K562 (cell line): ENCODE measurements around the gene KCTD13. TPM values are rescaled to one million over a fixed set of nuclear protein-coding genes. Genes with fewer than 3 reads are reported as not detected.

Source experiments
- ATAC-seq: fragments of 200-7000 bp; cut with Tn5 transposase; 3 replicates; pipeline ENCODE4 v1.9.1; 2020; ENCODE audit warnings: moderate library complexity
- BruUV-seq: library from RNA; stranded (reverse); fragments of 400-500 nt; replicated peaks from 2 replicates; lab custom pipeline; 2021; lab: Mats Ljungman, UMichigan
- CTCF ChIA-PET: fragments of 300-600 bp; formaldehyde crosslinking; extraction: SDS; loops from one replicate; lab custom pipeline; 2021; ENCODE audit warnings: low intra/inter-chr PET ratio; lab: Yijun Ruan, JAX
- POLR2A ChIA-PET: fragments of 300-600, 350-650 bp; sonication (Branson Sonifier 250); formaldehyde crosslinking; extraction: SDS; loops from one replicate; lab custom pipeline; 2021; ENCODE audit warnings: antibody characterized with exemption, inconsistent platforms; lab: Yijun Ruan, JAX
- DNase-seq, 4 experiments: peaks; one replicate each; pipeline versions ENCODE4 v3.0.0 to v3.0.0-alpha.2; 2011 to 2018; ENCODE audit warnings: low spot score in 3 of 4, mixed read lengths in 3 of 4; ENCODE audit errors: extremely low read depth in 1 of 4
- FAIRE-seq: peaks from 2 replicates; lab custom pipeline; 2011; peaks lifted over from hg19 to GRCh38; lab: Jason Lieb, UNC
- H2AFZ ChIP-seq: 2 replicates; pipeline ENCODE4 v1.6.0; 2011; ENCODE audit warnings: low read depth, low read length, control low read depth, inconsistent platforms
- H3K27ac ChIP-seq: fragments of 200-600 bp; 3 replicates; pipeline ENCODE4 v1.8.0; 2011; ENCODE audit warnings: low read depth, mild to moderate bottlenecking, control low read depth, inconsistent platforms, low read length, moderate library complexity, mixed read lengths; ENCODE audit errors: extremely low read depth
- H3K27me3 ChIP-seq, 2 experiments: fragments of 300-600 bp in 1 of 2; 2 replicates in 1 of 2; 3 replicates in 1 of 2; pipeline versions ENCODE4 v1.6.0 to v1.8.0; 2011; ENCODE audit warnings: inconsistent platforms in 2 of 2, low read length in 2 of 2, mild to moderate bottlenecking in 1 of 2, mixed read lengths in 1 of 2, moderate library complexity in 1 of 2; ENCODE audit not compliant: control insufficient read depth in 2 of 2, insufficient read depth in 2 of 2
- H3K36me3 ChIP-seq: fragments of 300-600 bp; 3 replicates; pipeline ENCODE4 v1.8.0; 2011; ENCODE audit warnings: mild to moderate bottlenecking, low read length, inconsistent platforms; ENCODE audit not compliant: control insufficient read depth, insufficient read depth
- H3K4me1 ChIP-seq, 2 experiments: fragments of 200-600 bp in 1 of 2; replicated peaks in 1 of 2; 2 replicates in 1 of 2; 3 replicates in 1 of 2; pipeline versions ENCODE4 v1.5.1 to v1.8.0; 2011; ENCODE audit warnings: inconsistent platforms in 2 of 2, low read length in 2 of 2, mild to moderate bottlenecking in 1 of 2, mixed read lengths in 1 of 2, moderate library complexity in 1 of 2; ENCODE audit not compliant: control insufficient read depth in 2 of 2, insufficient read depth in 2 of 2
- H3K4me2 ChIP-seq: 2 replicates; pipeline ENCODE4 v1.6.1; 2011; ENCODE audit warnings: low read length, control low read depth, inconsistent platforms, mixed read lengths; ENCODE audit not compliant: insufficient read depth
- H3K4me3 ChIP-seq: fragments of 200-600 bp; sonication (generic), shearing (Covaris generic); 2 replicates; pipeline ENCODE4 v1.5.1; 2016; ENCODE audit warnings: control low read depth, inconsistent platforms
- H3K79me2 ChIP-seq: fragments of 200-600 bp; 3 replicates; pipeline ENCODE4 v1.8.0; 2011; ENCODE audit warnings: low read length, inconsistent platforms; ENCODE audit not compliant: control insufficient read depth, insufficient read depth
- H3K9ac ChIP-seq, 2 experiments: 2 replicates each; pipeline versions ENCODE4 v1.6.0 to v1.6.1; 2011; ENCODE audit warnings: low read depth in 2 of 2, low read length in 2 of 2, control low read depth in 1 of 2, inconsistent platforms in 1 of 2, mild to moderate bottlenecking in 1 of 2, mixed read lengths in 1 of 2; ENCODE audit not compliant: insufficient read depth in 1 of 2
- H3K9me1 ChIP-seq: one replicate; pipeline ENCODE4 v1.6.0; 2011; ENCODE audit warnings: inconsistent platforms, mild to moderate bottlenecking, low read length, moderate library complexity; ENCODE audit not compliant: control insufficient read depth, insufficient read depth
- H3K9me3 ChIP-seq: replicated peaks from 2 replicates; pipeline ENCODE4 v1.5.1; 2011; ENCODE audit warnings: low read depth, low read length, inconsistent platforms; ENCODE audit not compliant: control insufficient read depth, insufficient read depth
- H4K20me1 ChIP-seq: replicated peaks from 2 replicates; pipeline ENCODE4 v1.6.1; 2011; ENCODE audit warnings: low read length, inconsistent platforms, mixed read lengths; ENCODE audit not compliant: control insufficient read depth, insufficient read depth
- CCAR2 ChIP-seq: fragments of 200-400 bp; formaldehyde crosslinking; IDR thresholded peaks from 2 replicates; pipeline ENCODE4 v1.6.1; 2017; ENCODE audit warnings: mild to moderate bottlenecking, low read depth, low read length
- ERF ChIP-seq: fragments of 450-650 bp; formaldehyde crosslinking; IDR thresholded peaks from 2 replicates; pipeline ENCODE4 v1.4.0; 2020; ENCODE audit warnings: mild to moderate bottlenecking, mixed read lengths
- ESRRA ChIP-seq: fragments of 450-650 bp; IDR thresholded peaks from 2 replicates; pipeline ENCODE4 v1.6.1; 2014; ENCODE audit warnings: low read depth, mild to moderate bottlenecking, moderate library complexity, borderline replicate concordance
- HDAC3 ChIP-seq: fragments of 450-650 bp; IDR thresholded peaks from 2 replicates; pipeline ENCODE4 v1.6.1; 2018; ENCODE audit warnings: borderline replicate concordance, mild to moderate bottlenecking, moderate library complexity; ENCODE audit not compliant: partially characterized antibody
- HDGF ChIP-seq: fragments of 450-650 bp; IDR thresholded peaks from 2 replicates; pipeline ENCODE4 v1.6.1; 2016
- IRF2 ChIP-seq: sonication (generic); formaldehyde crosslinking; IDR thresholded peaks from 2 replicates; pipeline ENCODE4 v1.8.1; 2022; ENCODE audit warnings: mild to moderate bottlenecking, missing genetic modification reagents
- LEF1 ChIP-seq: fragments of 450-650 bp; IDR thresholded peaks from 2 replicates; pipeline ENCODE4 v1.6.1; 2016; ENCODE audit warnings: mild to moderate bottlenecking
- MECOM ChIP-seq: fragments of 250-450 bp; sonication (Bioruptor Pico); IDR thresholded peaks from 2 replicates; pipeline ENCODE4 v1.8.0; 2022; ENCODE audit warnings: inconsistent platforms
- NR2F6 ChIP-seq: fragments of 450-650 bp; formaldehyde crosslinking; IDR thresholded peaks from 2 replicates; pipeline ENCODE4 v1.4.0; 2020; ENCODE audit warnings: mild to moderate bottlenecking
- POLR2AphosphoS5 ChIP-seq: IDR thresholded peaks from 2 replicates; pipeline ENCODE4 v1.6.1; 2011; ENCODE audit warnings: mild to moderate bottlenecking, low read depth, low read length, moderate library complexity; ENCODE audit not compliant: control insufficient read depth, insufficient read depth
- SP2 ChIP-seq: IDR thresholded peaks from 2 replicates; pipeline ENCODE4 v1.6.1; 2011; ENCODE audit warnings: mild to moderate bottlenecking, low read depth, low read length, moderate library complexity; ENCODE audit not compliant: poor library complexity, severe bottlenecking; ENCODE audit errors: extremely low read depth
- ZNF121 ChIP-seq: sonication (generic); formaldehyde crosslinking; conservative IDR thresholded peaks from 2 replicates; pipeline ENCODE4 v1.8.0; 2022; ENCODE audit warnings: missing genetic modification reagents
- ZNF224 ChIP-seq: sonication (generic); formaldehyde crosslinking; IDR thresholded peaks from 2 replicates; pipeline ENCODE4 v1.8.0; 2022; ENCODE audit warnings: mild to moderate bottlenecking, missing genetic modification reagents
- ZNF263 ChIP-seq: sonication (generic); formaldehyde crosslinking; IDR thresholded peaks from 2 replicates; pipeline ENCODE4 v1.8.0; 2022; ENCODE audit warnings: mild to moderate bottlenecking, missing genetic modification reagents, borderline replicate concordance
- ZNF324 ChIP-seq: fragments of 250-450 bp; sonication (Bioruptor Pico); IDR thresholded peaks from 2 replicates; pipeline ENCODE4 v1.4.0; 2020; ENCODE audit warnings: mild to moderate bottlenecking
- WGBS: fragments of 100-300 bp; shearing (Covaris generic); methylation state at CpG from one replicate; pipeline ENCODE4 v1.1.6; 2016; ENCODE audit warnings: low coverage, mixed read lengths; ENCODE audit not compliant: insufficient coverage; ENCODE audit errors: missing lambda C conversion rate; 5-methylcytosine and 5-hydroxymethylcytosine counted together
- in situ Hi-C: fragments of 300-500 bp; cut with MboI; formaldehyde crosslinking; loops from 4 replicates; pipeline ENCODE4 v1.15.0; 2018; ENCODE audit warnings: inconsistent platforms, mixed read lengths
- intact Hi-C: fragments of 100-400 bp; cut with micrococcal nuclease; formaldehyde crosslinking; loops from 2 replicates; pipeline ENCODE4 v1.14.2; 2022
- polyA plus RNA-seq, 8 experiments: library from polyadenylated mRNA; depleted of rRNA in 4 of 8; stranded (reverse) in 5 of 8; unstranded in 3 of 8; fragments of >200 nt; fragmentation: Nextera tagmentation in 2 of 8; fragmentation: Illumina TruSeq in 1 of 8; extraction: Ambion mirVana in 2 of 8; extraction: Trizol in 1 of 8; gene quantifications; 2 replicates each; pipeline versions ENCODE4 v1.2.1 to v1.2.3, GENCODE V29; 2011 to 2014; ENCODE audit warnings: inconsistent platforms in 1 of 8, missing spikeins in 1 of 8
- total RNA-seq, 7 experiments: library from RNA; depleted of rRNA in 6 of 7; stranded (reverse); fragments of >200 nt in 6 of 7; fragmentation: Illumina TruSeq in 2 of 7; extraction: Trizol in 2 of 7; gene quantifications; 2 replicates each; pipeline versions ENCODE4 v1.2.1 to v1.2.3, GENCODE V29; 2011 to 2021; ENCODE audit warnings: low replicate concordance in 1 of 7
- TF ChIP-seq, protein P1 (sequence below): fragments of 450-650 bp; IDR thresholded peaks from 2 replicates; pipeline ENCODE4 v1.6.1; 2016; ENCODE audit warnings: antibody characterized with exemption
- TF ChIP-seq, protein P2 (sequence below): fragments of 250-450 bp; sonication (Bioruptor Pico); IDR thresholded peaks from 2 replicates; pipeline ENCODE4 v1.4.0; 2020; ENCODE audit warnings: borderline replicate concordance
- TF ChIP-seq, protein P3 (sequence below): sonication (generic); formaldehyde crosslinking; IDR thresholded peaks from 2 replicates; pipeline ENCODE4 v1.4.0; 2020; ENCODE audit warnings: mild to moderate bottlenecking, missing genetic modification reagents

Gene KCTD13
- total and polyA plus RNA-seq, 9 of the 15 experiments (the other 6 are each of a cell fraction or from before 2014, with no cell fraction given): 1.0 to 20.6 (median 9.8) TPM

DNA sequence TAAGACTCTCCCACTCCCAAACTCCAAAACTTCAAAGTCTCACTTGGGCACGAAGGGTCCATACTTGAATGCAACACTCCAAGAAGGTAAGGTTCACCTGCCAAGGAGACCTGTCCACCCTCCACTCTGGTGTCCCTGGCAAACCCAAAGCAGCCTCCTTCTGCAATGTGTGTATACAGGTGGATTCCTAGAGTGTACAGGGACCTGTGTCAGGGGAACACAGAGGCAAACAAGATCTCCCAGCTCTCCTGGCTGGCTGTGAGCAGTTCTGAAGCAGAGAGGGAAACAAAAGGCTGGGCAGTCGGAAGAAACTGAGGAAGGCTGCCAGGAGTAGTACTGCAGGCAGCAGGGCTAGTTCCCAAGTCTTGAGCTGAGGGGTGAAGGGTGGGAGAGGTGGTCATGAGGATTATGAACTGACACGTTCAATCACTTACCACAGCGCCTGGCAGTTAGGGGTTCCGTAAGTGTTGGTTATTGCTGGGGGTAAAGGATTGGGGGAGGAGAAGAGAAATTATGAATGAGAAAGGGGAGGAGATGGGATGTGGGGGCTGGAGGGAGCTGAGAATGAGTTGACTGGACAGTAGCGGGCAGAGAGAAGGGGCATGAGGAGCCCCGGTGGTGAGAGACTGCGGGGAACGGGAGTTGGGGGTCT, 795 bp downstream of the KCTD13 start:
- Histone ChIP-seq H3K27me3 (no peaks in the 10 kb centered on the region), H3K9me1 (no peaks in the 10 kb centered on the region), H3K4me3 (peak overlapping the region; percentile 91), H3K4me2 (peak overlapping the region; percentile 86), H3K9ac (peak overlapping the region; percentile 91 to 94), H3K9me3 (no peaks in the 10 kb centered on the region), H2AFZ (no peak overlapping the region), H3K36me3 (peaks cover 29% of the 10 kb centered on the region; the same call in 2 of the 3 replicates), H3K27ac (peak overlapping the region; percentile 93), H3K79me2 (peaks cover 27% of the 10 kb centered on the region), H3K4me1 (peaks cover 13 to 29% of the 10 kb centered on the region in 2 experiments; a peak in 4 of 5 replicates), H4K20me1 (no peaks in the 10 kb centered on the region)
- peak in 1 of 4 experiments; percentile 23 for DNase-seq
- FAIRE-seq: peak; percentile 66
- POLR2A ChIA-PET: interaction anchor here (1.0 to 3.0 kb wide), 4 partner anchors 9 to 48 kb away, joined by 3 to 11 read pairs (median 7); no protein-coding TSS in a partner anchor
- intact Hi-C loops: loop anchor here (5.0 kb wide), 2 partner anchors 37 to 72 kb away; partner anchors contain the start of genes HIRIP3, INO80E and TMEM219
- CTCF ChIA-PET: interaction anchor here (0.6 kb wide), 1 partner anchor 262 kb away, joined by 4 read pairs; the partner anchor contains the start of gene SPN
- no TSS peak for BruUV-seq
- in situ Hi-C loops: no loop called here
- peak; percentile 14 for ATAC-seq
- 4% methylated on average over 7 of the region's 9 CpGs for WGBS
- TF ChIP-seq HDAC3 (no peak), MECOM (CRISPR knock-in tag) (no peak), ZNF224 (CRISPR knock-in tag) (0 out of 2 replicates have a peak, but pooled peaks have one; percentile 9), ZNF121 (CRISPR knock-in tag) (no peak), ESRRA (no peak), POLR2AphosphoS5 (no peak), NR2F6 (CRISPR knock-in tag) (no peak), LEF1 (0 out of 2 replicates have a peak, but pooled peaks have one; percentile 7), CCAR2 (no peak), SP2 (no peak), HDGF (peak; percentile 18; the same call in 1 of the 2 replicates), ERF (CRISPR knock-in tag) (no peak), IRF2 (CRISPR knock-in tag) (no peak), ZNF324 (CRISPR knock-in tag) (no peak), ZNF263 (CRISPR knock-in tag) (0 out of 2 replicates have a peak, but pooled peaks have one; percentile 7)
- TF ChIP-seq, protein P1, sequence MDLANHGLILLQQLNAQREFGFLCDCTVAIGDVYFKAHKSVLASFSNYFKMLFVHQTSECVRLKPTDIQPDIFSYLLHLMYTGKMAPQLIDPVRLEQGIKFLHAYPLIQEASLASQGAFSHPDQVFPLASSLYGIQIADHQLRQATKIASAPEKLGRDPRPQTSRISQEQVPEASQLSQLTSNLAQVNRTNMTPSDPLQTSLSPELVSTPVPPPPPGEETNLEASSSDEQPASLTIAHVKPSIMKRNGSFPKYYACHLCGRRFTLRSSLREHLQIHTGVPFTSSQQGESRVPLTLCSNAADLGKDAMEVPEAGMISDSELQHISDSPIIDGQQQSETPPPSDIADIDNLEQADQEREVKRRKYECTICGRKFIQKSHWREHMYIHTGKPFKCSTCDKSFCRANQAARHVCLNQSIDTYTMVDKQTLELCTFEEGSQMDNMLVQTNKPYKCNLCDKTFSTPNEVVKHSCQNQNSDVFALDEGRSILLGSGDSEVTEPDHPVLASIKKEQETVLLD: 0 out of 2 replicates have a peak, but pooled peaks have one; percentile 14
- TF ChIP-seq, protein P2, sequence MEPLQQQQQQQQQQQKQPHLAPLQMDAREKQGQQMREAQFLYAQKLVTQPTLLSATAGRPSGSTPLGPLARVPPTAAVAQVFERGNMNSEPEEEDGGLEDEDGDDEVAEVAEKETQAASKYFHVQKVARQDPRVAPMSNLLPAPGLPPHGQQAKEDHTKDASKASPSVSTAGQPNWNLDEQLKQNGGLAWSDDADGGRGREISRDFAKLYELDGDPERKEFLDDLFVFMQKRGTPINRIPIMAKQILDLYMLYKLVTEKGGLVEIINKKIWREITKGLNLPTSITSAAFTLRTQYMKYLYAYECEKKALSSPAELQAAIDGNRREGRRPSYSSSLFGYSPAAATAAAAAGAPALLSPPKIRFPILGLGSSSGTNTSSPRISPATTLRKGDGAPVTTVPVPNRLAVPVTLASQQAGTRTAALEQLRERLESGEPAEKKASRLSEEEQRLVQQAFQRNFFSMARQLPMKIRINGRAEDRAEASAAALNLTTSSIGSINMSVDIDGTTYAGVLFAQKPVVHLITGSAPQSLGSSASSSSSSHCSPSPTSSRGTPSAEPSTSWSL: no peak
- TF ChIP-seq, protein P3, sequence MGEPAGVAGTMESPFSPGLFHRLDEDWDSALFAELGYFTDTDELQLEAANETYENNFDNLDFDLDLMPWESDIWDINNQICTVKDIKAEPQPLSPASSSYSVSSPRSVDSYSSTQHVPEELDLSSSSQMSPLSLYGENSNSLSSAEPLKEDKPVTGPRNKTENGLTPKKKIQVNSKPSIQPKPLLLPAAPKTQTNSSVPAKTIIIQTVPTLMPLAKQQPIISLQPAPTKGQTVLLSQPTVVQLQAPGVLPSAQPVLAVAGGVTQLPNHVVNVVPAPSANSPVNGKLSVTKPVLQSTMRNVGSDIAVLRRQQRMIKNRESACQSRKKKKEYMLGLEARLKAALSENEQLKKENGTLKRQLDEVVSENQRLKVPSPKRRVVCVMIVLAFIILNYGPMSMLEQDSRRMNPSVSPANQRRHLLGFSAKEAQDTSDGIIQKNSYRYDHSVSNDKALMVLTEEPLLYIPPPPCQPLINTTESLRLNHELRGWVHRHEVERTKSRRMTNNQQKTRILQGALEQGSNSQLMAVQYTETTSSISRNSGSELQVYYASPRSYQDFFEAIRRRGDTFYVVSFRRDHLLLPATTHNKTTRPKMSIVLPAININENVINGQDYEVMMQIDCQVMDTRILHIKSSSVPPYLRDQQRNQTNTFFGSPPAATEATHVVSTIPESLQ (CRISPR knock-in tag): no peak
